Measurements from ENCODE around the gene PTPRF. TPM values are rescaled to one million over a fixed set of nuclear protein-coding genes. Genes with fewer than 3 reads are reported as not detected.
A peak's percentile ranks its signal among the peaks of the same experiment; 100 is the strongest.

Gene PTPRF
- polyA plus RNA-seq, 3 donors = not detected

GRCh38 chr1:43529206-43529731 is 1.4 kb upstream of the PTPRF start:
- no peak overlapping the region for H3K4me3 ChIP-seq (replicated peaks in 1 of 3; ENCODE audit: low read depth in 2 of 3, low read length in 3 of 3)
- Mint-ChIP-seq H3K4me1 (peaks cover 12% of the 10 kb centered on the region), H3K4me3 (peak overlapping the region in 1 of 2 donors; percentile 93), H3K36me3 (peaks cover 4 to 7% of the 10 kb centered on the region in 2 donors), H3K27me3 (ENCODE audit: low read depth in 3 of 3) (peaks cover 39 to 48% (median 42%) of the 10 kb centered on the region in 3 donors), H3K27ac (no peak overlapping the region), H3K9me3 (peaks cover 0 to 9% (median 6%) of the 10 kb centered on the region in 7 donors)
- peaks cover 0 to 5% of the 10 kb centered on the region in 2 donors for H3K9me3 ChIP-seq (replicated peaks in 1 of 2; ENCODE audit: control insufficient read depth in 1 of 2, insufficient read depth in 1 of 2, low read length in 2 of 2)
- H3K27ac ChIP-seq (ENCODE audit: low read depth in 1 of 2, low read length in 2 of 2) = no peak overlapping the region
- no peak overlapping the region for H2AFZ ChIP-seq (ENCODE audit: insufficient read depth, low read depth, low read length, poor library complexity, severe bottlenecking)
- peak; percentile 56 to 70 (median 62) for DNase-seq
- H4K20me1 ChIP-seq (ENCODE audit: insufficient read depth, low read length) = no peaks in the 10 kb centered on the region
- H3K4me1 ChIP-seq (ENCODE audit: control insufficient read depth in 1 of 2, insufficient read depth in 2 of 2, low read length in 2 of 2) = peaks cover 4 to 5% of the 10 kb centered on the region in 2 donors
- TF ChIP-seq CTCF (IDR thresholded peaks at IDR 0.05) = peak; percentile 90
- no peaks in the 10 kb centered on the region for H3K36me3 ChIP-seq (replicated peaks in 1 of 2; ENCODE audit: control insufficient read depth in 1 of 2, insufficient read depth in 2 of 2, low read length in 2 of 2)
- 15% methylated on average over 11 of the region's 11 CpGs for WGBS (ENCODE audit: insufficient coverage)
- H3K79me2 ChIP-seq (ENCODE audit: insufficient read depth, low read length) = no peaks in the 10 kb centered on the region
- intact Hi-C loops (cut with micrococcal nuclease) = loop anchor here (5.0 to 10.0 kb wide), 2 partner anchors 516 to 518 kb away; no protein-coding TSS in a partner anchor
- H3K9ac ChIP-seq (ENCODE audit: insufficient read depth, low read length, poor library complexity, severe bottlenecking) = no peak overlapping the region
- peaks cover 25 to 35% of the 10 kb centered on the region in 2 donors for H3K27me3 ChIP-seq (ENCODE audit: control insufficient read depth in 2 of 2, insufficient read depth in 2 of 2, low read length in 2 of 2)
- no peak overlapping the region for H3K4me2 ChIP-seq (replicated peaks; ENCODE audit: extremely low read depth, low read length, poor library complexity, severe bottlenecking)

GRCh38 chr1:43531107-43531905 is 623 bp downstream of the PTPRF start:
- DNase-seq = no peak
- Histone ChIP-seq H2AFZ (ENCODE audit: insufficient read depth, low read depth, low read length, poor library complexity, severe bottlenecking) (peak overlapping the region; percentile 59), H3K27ac (ENCODE audit: low read depth in 1 of 2, low read length in 2 of 2) (no peak overlapping the region), H3K9me3 (replicated peaks in 1 of 2; ENCODE audit: control insufficient read depth in 1 of 2, insufficient read depth in 1 of 2, low read length in 2 of 2) (peaks cover 0 to 5% of the 10 kb centered on the region in 2 donors), H3K27me3 (ENCODE audit: control insufficient read depth in 2 of 2, insufficient read depth in 2 of 2, low read length in 2 of 2) (peaks cover 25 to 35% of the 10 kb centered on the region in 2 donors), H3K4me1 (ENCODE audit: control insufficient read depth in 1 of 2, insufficient read depth in 2 of 2, low read length in 2 of 2) (peaks cover 4 to 5% of the 10 kb centered on the region in 2 donors), H3K79me2 (ENCODE audit: insufficient read depth, low read length) (no peaks in the 10 kb centered on the region), H4K20me1 (ENCODE audit: insufficient read depth, low read length) (no peaks in the 10 kb centered on the region), H3K4me3 (replicated peaks in 1 of 3; ENCODE audit: low read depth in 2 of 3, low read length in 3 of 3) (peak overlapping the region in 1 of 3 experiments; percentile 56), H3K9ac (ENCODE audit: insufficient read depth, low read length, poor library complexity, severe bottlenecking) (no peak overlapping the region), H3K36me3 (replicated peaks in 1 of 2; ENCODE audit: control insufficient read depth in 1 of 2, insufficient read depth in 2 of 2, low read length in 2 of 2) (no peaks in the 10 kb centered on the region), H3K4me2 (replicated peaks; ENCODE audit: extremely low read depth, low read length, poor library complexity, severe bottlenecking) (peak overlapping the region; percentile 59)
- Mint-ChIP-seq H3K27ac (no peak overlapping the region), H3K4me1 (peaks cover 12% of the 10 kb centered on the region), H3K36me3 (peaks cover 4 to 7% of the 10 kb centered on the region in 2 donors), H3K27me3 (ENCODE audit: low read depth in 3 of 3) (peaks cover 39 to 44% (median 40%) of the 10 kb centered on the region in 3 donors), H3K9me3 (peaks cover 0 to 9% (median 6%) of the 10 kb centered on the region in 7 donors), H3K4me3 (peak overlapping the region; percentile 79 to 98)
- intact Hi-C loops (cut with micrococcal nuclease) = loop anchor here in 1 of 2 donors (10.0 kb wide), 1 partner anchor 403 kb away; the partner anchor contains the start of gene ARTN
- under 1% methylated on average over 72 of the region's 102 CpGs for WGBS (ENCODE audit: insufficient coverage)
- no peak for TF ChIP-seq CTCF (IDR thresholded peaks at IDR 0.05)
